GM23338 (cell line): ENCODE measurements around the gene TNFSF13.
A peak's percentile ranks its signal among the peaks of the same experiment; 100 is the strongest.

ENCODE experiments used
- CTCF ChIP-seq, 2 experiments: fragments of 200-600 bp in 1 of 2; sonication (generic) in 1 of 2; conservative IDR thresholded peaks; 2 replicates each; pipeline versions ENCODE4 v1.5.1 to v1.6.1; 2016 to 2017; ENCODE audit warnings: antibody characterized with exemption in 2 of 2, low read depth in 2 of 2, mild to moderate bottlenecking in 2 of 2, moderate library complexity in 1 of 2
- EZH2 ChIP-seq: fragments of 200-600 bp; sonication (generic); IDR thresholded peaks from one replicate; pipeline ENCODE4 v1.8.0; 2017; ENCODE audit warnings: antibody characterized with exemption, mild to moderate bottlenecking, low read depth; ENCODE audit not compliant: unreplicated experiment
- JUNB ChIP-seq: IDR thresholded peaks from one replicate; pipeline ENCODE4 v1.6.1; 2016; ENCODE audit warnings: antibody characterized with exemption; ENCODE audit not compliant: unreplicated experiment
- POLR2AphosphoS5 ChIP-seq: IDR thresholded peaks from 2 replicates; pipeline ENCODE4 v1.6.1; 2016; ENCODE audit warnings: antibody characterized with exemption, low read depth

DNA sequence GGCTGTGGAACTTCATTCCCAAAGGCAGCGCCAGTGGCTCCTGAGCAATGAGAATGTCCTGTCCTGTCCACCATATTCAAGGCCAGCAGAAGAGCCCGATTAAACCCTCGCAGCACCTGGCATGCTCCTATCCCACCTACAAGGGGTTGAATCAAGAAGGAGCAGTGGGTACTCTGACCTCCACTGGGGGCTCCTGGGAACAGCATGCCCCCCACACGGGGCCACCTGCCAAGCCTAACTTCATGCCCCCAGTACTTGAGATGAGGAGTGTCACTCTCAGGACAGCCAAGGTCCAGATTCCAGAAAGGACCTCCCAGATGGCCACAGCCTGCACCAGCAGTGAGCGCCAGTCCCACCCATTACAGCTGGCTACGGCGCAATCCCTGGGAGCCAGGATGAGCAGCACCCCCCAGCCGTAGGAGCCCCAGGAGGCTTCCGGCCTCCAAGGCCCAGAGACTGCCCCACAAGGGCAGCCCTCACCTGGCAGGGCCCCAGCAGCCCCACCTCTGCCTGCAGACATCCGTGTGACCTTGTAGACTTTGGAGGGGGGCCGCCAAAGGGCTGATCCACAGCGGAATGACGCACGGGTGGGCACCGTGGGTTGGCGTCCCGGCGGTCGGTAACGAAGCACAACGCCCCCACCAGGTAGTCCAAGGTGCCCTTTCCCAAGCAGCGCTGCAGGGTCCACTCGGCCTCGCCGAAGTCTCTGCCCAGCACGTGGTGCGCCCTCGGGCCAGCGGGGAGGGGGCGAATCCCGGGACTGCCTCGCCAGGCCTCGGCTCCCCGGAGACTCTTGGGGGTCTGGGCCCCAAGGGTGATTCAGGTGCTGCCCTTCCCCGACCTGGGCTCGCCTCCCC is 24.1 kb downstream of the TNFSF13 start:
- TF ChIP-seq EZH2, result no peak
- peak in 1 of 2 experiments; percentile 27; a peak in 1 of 4 replicates for TF ChIP-seq CTCF (conservative IDR thresholded peaks at IDR 0.05; ENCODE audit: low read depth in 2 of 2)
- TF ChIP-seq POLR2AphosphoS5, result no peak; the same call in 1 of the 2 replicates
- no peak for TF ChIP-seq JUNB
